CD4-positive, CD25-positive, alpha-beta regulatory T cell (primary cell): ENCODE data around the gene RPS6KA1. TPM values are rescaled to one million over a fixed set of nuclear protein-coding genes. Genes with fewer than 3 reads are reported as not detected.

Source experiments
- ATAC-seq, 2 donors: fragments of 150-1000 bp; cut with Tn5 transposase; one replicate each; pipeline ENCODE4 v1.10.0; 2021; ENCODE audit warnings: low read depth in 2 of 2, moderate number of reproducible peaks in 2 of 2, moderate library complexity in 1 of 2
- DNase-seq, 3 donors: peaks; one replicate each; pipeline versions ENCODE4 v3.0.0 to v3.0.0-alpha.2; 2012 to 2022; ENCODE audit warnings: mixed read lengths in 1 of 3
- H3K27ac ChIP-seq: one replicate; pipeline ENCODE4 v1.7.0; 2013; ENCODE audit warnings: mild to moderate bottlenecking, low read length; ENCODE audit not compliant: insufficient read depth, poor library complexity, severe bottlenecking
- H3K27me3 ChIP-seq: one replicate; pipeline ENCODE4 v1.7.0; 2013; ENCODE audit warnings: low read length; ENCODE audit not compliant: control insufficient read depth, insufficient read depth
- H3K36me3 ChIP-seq: one replicate; pipeline ENCODE4 v1.7.0; 2013; ENCODE audit warnings: mild to moderate bottlenecking, low read length, moderate library complexity; ENCODE audit not compliant: control insufficient read depth, insufficient read depth
- H3K4me1 ChIP-seq: 2 replicates; pipeline ENCODE4 v1.7.0; 2013; ENCODE audit warnings: mild to moderate bottlenecking, low read length; ENCODE audit not compliant: insufficient read depth, control insufficient read depth, poor library complexity, severe bottlenecking
- H3K4me3 ChIP-seq: one replicate; pipeline ENCODE4 v1.7.0; 2013; ENCODE audit warnings: low read depth, mild to moderate bottlenecking, low read length, moderate library complexity
- H3K9me3 ChIP-seq, 2 experiments: 1 replicate in 1 of 2; 2 replicates in 1 of 2; pipeline ENCODE4 v1.7.0; 2013; ENCODE audit warnings: low read length in 2 of 2, mild to moderate bottlenecking in 1 of 2, moderate library complexity in 1 of 2; ENCODE audit not compliant: control insufficient read depth in 2 of 2
- H3K27ac Mint-ChIP-seq, 3 donors: one replicate each; pipeline ENCODE4 v1.8.0; 2020 to 2022; ENCODE audit warnings: mild to moderate bottlenecking in 3 of 3, mixed read lengths in 3 of 3, moderate library complexity in 2 of 3
- H3K27me3 Mint-ChIP-seq: one replicate; pipeline ENCODE4 v1.8.0; 2022; ENCODE audit warnings: mild to moderate bottlenecking, mixed read lengths
- H3K36me3 Mint-ChIP-seq: one replicate; pipeline ENCODE4 v1.8.0; 2020; ENCODE audit warnings: mixed read lengths
- H3K4me1 Mint-ChIP-seq, 4 donors: one replicate each; pipeline ENCODE4 v1.8.0; 2020 to 2022; ENCODE audit warnings: mixed read lengths in 4 of 4, mild to moderate bottlenecking in 1 of 4
- H3K4me3 Mint-ChIP-seq, 4 donors: one replicate each; pipeline ENCODE4 v1.8.0; 2020 to 2022; ENCODE audit warnings: mild to moderate bottlenecking in 4 of 4, mixed read lengths in 4 of 4, moderate library complexity in 3 of 4
- H3K9me3 Mint-ChIP-seq, 7 donors: one replicate each; pipeline ENCODE4 v1.8.0; 2020 to 2022; ENCODE audit warnings: mixed read lengths in 7 of 7, mild to moderate bottlenecking in 3 of 7, moderate library complexity in 2 of 7
- polyA plus RNA-seq, 4 donors: library from polyadenylated mRNA; unstranded; fragments of 300-500 nt; fragmentation: Illumina TruSeq; gene quantifications; one replicate each; pipeline ENCODE4 v1.2.3, GENCODE V29; 2021
- total RNA-seq: library from RNA; stranded (reverse); gene quantifications from one replicate; pipeline ENCODE4 v1.2.3, GENCODE V29; 2022

RPS6KA1 gene
- total and polyA plus RNA-seq, 5 donors from 2014 or later: 97.4 to 218 (median 173) TPM

DNA sequence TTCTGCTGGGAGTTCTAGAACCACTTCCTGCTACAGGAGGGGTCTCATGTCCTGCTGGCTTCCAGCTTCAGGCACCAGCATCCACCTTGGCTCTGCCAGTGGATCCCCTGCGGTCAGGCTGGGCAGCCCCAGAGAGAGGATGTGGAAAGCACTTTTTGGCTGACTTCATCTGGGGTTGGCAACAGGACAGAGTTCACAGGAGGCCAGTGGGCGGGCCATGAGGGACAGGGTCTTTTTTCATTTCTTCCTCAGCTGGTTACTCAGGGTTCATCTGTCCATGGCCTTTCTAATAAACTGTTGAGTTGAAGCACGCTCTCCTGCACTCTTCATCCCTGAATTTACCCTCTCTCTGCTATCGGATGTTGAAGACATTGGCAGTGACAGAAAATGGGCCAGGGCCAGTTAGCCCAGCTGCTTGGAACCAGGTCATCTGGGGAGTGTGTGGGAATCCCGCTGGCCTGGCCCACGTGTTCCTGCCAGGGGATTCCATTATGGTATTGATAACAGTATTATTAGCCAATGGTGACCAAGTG lies 45.2 kb downstream of the RPS6KA1 start:
- H3K27ac ChIP-seq: no peak overlapping the region
- H3K27me3 ChIP-seq: no peaks in the 10 kb centered on the region
- H3K4me3 Mint-ChIP-seq: no peak overlapping the region
- H3K27ac Mint-ChIP-seq: peak overlapping the region in 1 of 3 donors; percentile 78
- ATAC-seq (no peak), DNase-seq (no peak)
- H3K36me3 Mint-ChIP-seq: peaks cover 22% of the 10 kb centered on the region
- peaks cover 56% of the 10 kb centered on the region for H3K36me3 ChIP-seq
- H3K4me1 Mint-ChIP-seq: peaks cover 4 to 18% (median 14%) of the 10 kb centered on the region in 4 donors
- H3K9me3 ChIP-seq: no peaks in the 10 kb centered on the region
- no peaks in the 10 kb centered on the region for H3K27me3 Mint-ChIP-seq
- no peaks in the 10 kb centered on the region for H3K9me3 Mint-ChIP-seq
- H3K4me1 ChIP-seq: no peaks in the 10 kb centered on the region
- no peak overlapping the region for H3K4me3 ChIP-seq

DNA sequence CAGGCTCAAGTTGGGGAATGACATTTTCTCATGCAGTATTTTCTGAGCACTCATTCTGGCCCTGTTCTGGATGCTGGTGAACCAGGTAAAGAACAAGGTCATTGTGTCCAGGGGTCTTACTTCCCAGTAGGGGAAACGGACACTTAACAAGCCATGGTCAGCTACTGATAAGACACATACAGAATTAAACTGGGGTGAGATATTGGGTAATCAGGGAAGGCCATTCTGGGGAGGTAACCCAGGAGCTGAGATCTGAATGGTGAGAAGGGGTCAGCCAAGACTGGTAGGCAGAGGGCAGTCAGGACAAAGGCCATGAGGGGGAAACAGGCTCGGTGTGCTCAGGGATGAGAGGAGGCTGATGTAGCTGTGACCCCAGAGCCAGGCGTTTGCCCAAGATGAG lies 45.8 kb downstream of the RPS6KA1 start:
- H3K36me3 Mint-ChIP-seq: peaks cover 20% of the 10 kb centered on the region
- no peak overlapping the region for H3K4me3 ChIP-seq
- peaks cover 51% of the 10 kb centered on the region for H3K36me3 ChIP-seq
- peaks cover 0 to 22% (median 16%) of the 10 kb centered on the region in 4 donors for H3K4me1 Mint-ChIP-seq
- no peaks in the 10 kb centered on the region for H3K4me1 ChIP-seq
- H3K4me3 Mint-ChIP-seq: no peak overlapping the region
- no peak overlapping the region for H3K27ac ChIP-seq
- no peaks in the 10 kb centered on the region for H3K9me3 ChIP-seq
- DNase-seq: no peak
- H3K27ac Mint-ChIP-seq: peak overlapping the region; percentile 7 to 64 (median 32)
- no peaks in the 10 kb centered on the region for H3K27me3 ChIP-seq
- no peak for ATAC-seq
- H3K27me3 Mint-ChIP-seq: no peaks in the 10 kb centered on the region
- H3K9me3 Mint-ChIP-seq: no peaks in the 10 kb centered on the region

DNA sequence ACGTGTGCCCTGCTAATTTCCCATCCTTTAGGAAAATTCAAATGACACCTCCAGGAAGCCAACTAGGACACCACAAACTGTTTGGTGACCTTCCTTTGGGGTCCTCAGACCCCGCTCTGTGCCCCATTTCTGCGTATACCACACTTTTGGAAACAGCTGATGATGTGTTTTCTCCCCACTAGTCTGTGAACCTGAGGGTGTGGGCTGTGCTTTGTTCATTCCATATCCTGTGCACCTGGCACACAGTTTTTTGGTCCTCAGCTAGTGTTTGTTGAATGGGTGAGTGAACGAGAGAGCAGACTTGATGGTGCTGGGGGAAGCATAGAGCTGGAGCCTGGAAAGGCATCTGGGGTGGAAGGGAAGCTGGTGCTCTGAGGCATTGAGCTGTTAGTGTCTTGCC lies 48.6 kb downstream of the RPS6KA1 start:
- DNase-seq (peak in 1 of 3 donors; percentile 51), ATAC-seq (peak in 1 of 2 donors; percentile 57)
- Histone ChIP-seq H3K27ac (no peak overlapping the region), H3K4me1 (no peaks in the 10 kb centered on the region), H3K27me3 (no peaks in the 10 kb centered on the region), H3K9me3 (no peaks in the 10 kb centered on the region), H3K4me3 (no peak overlapping the region), H3K36me3 (peaks cover 25% of the 10 kb centered on the region)
- Mint-ChIP-seq H3K36me3 (peaks cover 13% of the 10 kb centered on the region), H3K27me3 (no peaks in the 10 kb centered on the region), H3K27ac (peak overlapping the region in 2 of 3 donors; percentile 44 to 47), H3K4me3 (no peak overlapping the region), H3K4me1 (peaks cover 0 to 26% (median 21%) of the 10 kb centered on the region in 4 donors), H3K9me3 (no peaks in the 10 kb centered on the region)

DNA sequence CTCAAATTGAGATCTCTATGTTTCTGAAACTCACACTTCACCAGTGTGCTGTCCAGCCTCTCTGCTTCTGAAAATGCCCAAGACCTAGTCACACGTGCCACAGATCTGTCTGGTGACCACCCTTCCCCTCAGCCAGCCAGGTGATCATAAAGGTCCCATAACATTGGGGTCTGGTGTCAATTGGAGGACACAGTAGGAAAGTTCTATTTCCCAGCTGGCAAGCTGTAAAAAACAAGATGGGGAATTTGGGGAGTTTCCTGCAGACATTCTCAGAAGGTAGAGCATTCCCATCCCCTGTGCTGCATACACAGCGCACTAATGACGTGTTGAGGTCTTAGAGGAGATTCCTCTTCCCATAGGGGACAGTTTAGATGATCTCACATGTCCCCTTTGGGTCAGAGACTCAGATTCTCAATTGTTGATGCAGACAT lies 50.1 kb downstream of the RPS6KA1 start:
- Histone ChIP-seq H3K27ac (no peak overlapping the region), H3K27me3 (no peaks in the 10 kb centered on the region), H3K9me3 (no peaks in the 10 kb centered on the region), H3K4me3 (no peak overlapping the region), H3K36me3 (peaks cover 10% of the 10 kb centered on the region), H3K4me1 (no peaks in the 10 kb centered on the region)
- H3K36me3 Mint-ChIP-seq: peaks cover 12% of the 10 kb centered on the region
- H3K27me3 Mint-ChIP-seq: no peaks in the 10 kb centered on the region
- H3K27ac Mint-ChIP-seq: peak overlapping the region in 1 of 3 donors; percentile 46
- H3K9me3 Mint-ChIP-seq: no peaks in the 10 kb centered on the region
- DNase-seq (no peak), ATAC-seq (no peak)
- H3K4me1 Mint-ChIP-seq: peaks cover 0 to 26% (median 21%) of the 10 kb centered on the region in 4 donors
- H3K4me3 Mint-ChIP-seq: no peak overlapping the region

DNA sequence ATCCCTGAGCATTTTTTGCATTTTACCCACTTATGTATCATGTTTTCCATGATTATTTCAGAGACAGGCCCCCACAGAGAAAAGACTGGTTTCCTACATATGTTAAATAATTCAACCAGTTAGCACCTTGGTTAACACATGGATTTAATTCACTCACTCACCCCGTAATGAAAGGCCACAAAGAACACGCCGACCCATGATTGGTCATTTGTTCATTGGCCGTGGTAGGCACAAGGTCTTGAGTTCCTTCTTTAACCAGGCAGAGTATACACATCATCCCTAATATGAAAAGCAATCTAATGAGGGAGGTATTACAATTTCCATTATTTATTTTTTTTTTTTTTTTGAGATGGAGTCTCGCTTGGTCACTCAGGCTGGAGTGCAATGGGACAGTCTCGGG lies 50.6 kb downstream of the RPS6KA1 start:
- Histone ChIP-seq H3K27ac (no peak overlapping the region), H3K36me3 (peaks cover 6% of the 10 kb centered on the region), H3K27me3 (no peaks in the 10 kb centered on the region), H3K4me1 (no peaks in the 10 kb centered on the region), H3K4me3 (no peak overlapping the region), H3K9me3 (no peaks in the 10 kb centered on the region)
- H3K27ac Mint-ChIP-seq: peak overlapping the region in 1 of 3 donors; percentile 46
- no peak for ATAC-seq
- no peak overlapping the region for H3K4me3 Mint-ChIP-seq
- no peaks in the 10 kb centered on the region for H3K27me3 Mint-ChIP-seq
- H3K9me3 Mint-ChIP-seq: no peaks in the 10 kb centered on the region
- no peak for DNase-seq
- peaks cover 9% of the 10 kb centered on the region for H3K36me3 Mint-ChIP-seq
- H3K4me1 Mint-ChIP-seq: peaks cover 0 to 29% (median 21%) of the 10 kb centered on the region in 4 donors

DNA sequence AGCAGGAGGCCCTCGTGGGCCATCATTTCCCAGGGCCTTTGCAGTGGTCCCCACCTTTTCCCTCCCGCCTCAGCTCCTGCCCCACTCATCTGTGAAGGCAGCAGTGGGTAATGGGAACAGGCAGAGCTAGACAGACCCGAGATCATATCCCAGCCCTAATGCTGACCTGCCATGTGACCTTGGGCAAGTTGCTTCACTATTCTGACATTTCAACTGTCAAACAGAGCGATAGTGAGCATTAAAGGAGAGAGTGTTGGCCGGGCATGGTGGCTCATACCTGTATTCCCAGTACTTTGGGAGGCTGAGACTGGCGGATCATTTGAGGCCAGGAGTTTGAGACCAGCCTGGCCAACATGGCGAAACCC lies 51.7 kb downstream of the RPS6KA1 start:
- Histone ChIP-seq H3K27ac (no peak overlapping the region), H3K4me3 (no peak overlapping the region), H3K27me3 (no peaks in the 10 kb centered on the region), H3K4me1 (no peaks in the 10 kb centered on the region), H3K9me3 (no peaks in the 10 kb centered on the region), H3K36me3 (no peaks in the 10 kb centered on the region)
- Mint-ChIP-seq H3K27ac (peak overlapping the region in 1 of 3 donors; percentile 73), H3K4me1 (peaks cover 0 to 26% (median 20%) of the 10 kb centered on the region in 4 donors), H3K4me3 (no peak overlapping the region), H3K36me3 (peaks cover under 1% of the 10 kb centered on the region), H3K9me3 (no peaks in the 10 kb centered on the region), H3K27me3 (no peaks in the 10 kb centered on the region)
- DNase-seq: no peak
- ATAC-seq: no peak

DNA sequence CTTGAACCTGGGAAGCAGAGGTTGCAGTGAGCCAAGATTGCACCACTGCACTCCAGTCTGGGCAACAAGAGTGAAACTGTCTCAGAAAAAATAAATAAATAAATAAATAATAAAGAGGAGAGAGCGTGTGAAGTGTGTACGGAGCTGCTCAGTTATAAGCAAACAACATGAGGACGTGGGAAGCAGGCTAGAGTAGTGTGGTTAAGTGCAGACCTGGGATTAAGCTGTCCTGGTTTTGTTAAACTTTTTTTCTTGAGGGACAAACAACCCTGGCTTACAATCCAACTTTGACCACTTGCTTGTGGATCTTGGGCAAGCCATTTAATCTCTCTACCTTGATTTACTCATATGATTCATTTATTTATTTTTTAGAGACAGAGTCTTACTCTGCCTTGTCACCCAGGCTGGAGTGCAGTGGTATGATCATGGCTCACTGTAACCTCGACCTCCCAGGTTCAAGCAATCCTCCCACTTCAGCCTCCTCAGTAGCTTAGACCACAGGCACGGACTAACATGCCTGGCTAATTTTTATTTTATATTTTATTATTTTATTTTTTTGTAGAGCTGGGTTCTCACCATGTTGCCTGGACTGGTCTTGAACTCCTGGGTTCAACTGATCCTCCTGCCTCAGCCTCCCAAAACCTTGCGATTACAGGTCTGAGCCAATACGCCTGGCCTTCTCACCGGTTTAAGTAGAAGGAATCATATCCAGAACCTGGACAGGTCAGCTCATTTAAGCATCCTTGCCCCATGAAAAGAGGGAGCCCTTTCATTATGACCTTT lies 52.7 kb downstream of the RPS6KA1 start:
- peak overlapping the region in 2 of 3 donors; percentile 20 to 78 for H3K27ac Mint-ChIP-seq
- no peaks in the 10 kb centered on the region for H3K27me3 Mint-ChIP-seq
- H3K4me3 Mint-ChIP-seq: no peak overlapping the region

More for the DNA sequence above, 52.7 kb downstream of the RPS6KA1 start:
- no peak overlapping the region for H3K4me3 ChIP-seq
- H3K9me3 ChIP-seq: no peaks in the 10 kb centered on the region
- H3K36me3 Mint-ChIP-seq: no peaks in the 10 kb centered on the region
- no peak for ATAC-seq
- DNase-seq: no peak
- no peaks in the 10 kb centered on the region for H3K9me3 Mint-ChIP-seq
- no peaks in the 10 kb centered on the region for H3K4me1 ChIP-seq
- no peaks in the 10 kb centered on the region for H3K36me3 ChIP-seq
- no peaks in the 10 kb centered on the region for H3K27me3 ChIP-seq
- peaks cover 0 to 26% (median 18%) of the 10 kb centered on the region in 4 donors for H3K4me1 Mint-ChIP-seq
- H3K27ac ChIP-seq: no peak overlapping the region
